ENCODE results near the gene GRB7. TPM values are rescaled to one million over a fixed set of nuclear protein-coding genes. Genes with fewer than 3 reads are reported as not detected.

GRB7 gene
- total and polyA plus RNA-seq, 2 of the 4 experiments (the other 2 are of a cell fraction), result 0.18 to 0.36 TPM

GRCh38 chr17:39757931-39758873 is 20.5 kb downstream of the GRB7 start:
- Histone ChIP-seq H3K56ac (ENCODE audit: extremely low read depth, insufficient read depth, low read length) (no peak overlapping the region), H3K9ac (ENCODE audit: low read depth, low read length) (no peak overlapping the region), H3K18ac (ENCODE audit: low read depth, low read length) (no peak overlapping the region), H4K20me1 (ENCODE audit: insufficient read depth, low read length) (no peaks in the 10 kb centered on the region), H4K91ac (ENCODE audit: insufficient read depth, low read depth, low read length) (no peak overlapping the region), H3K79me1 (ENCODE audit: low read depth in 1 of 2, low read length in 2 of 2) (no peaks in the 10 kb centered on the region), H3K4me3 (ENCODE audit: insufficient read depth, low read depth, low read length) (no peak overlapping the region), H2AK5ac (ENCODE audit: low read depth, low read length) (no peak overlapping the region), H3K4me1 (ENCODE audit: control insufficient read depth, insufficient read depth, low read length) (peaks cover 4% of the 10 kb centered on the region), H3K27ac (ENCODE audit: insufficient read depth, low read length) (no peak overlapping the region), H2AFZ (replicated peaks; ENCODE audit: low read length, poor library complexity) (peak overlapping the region; percentile 54), H2BK20ac (ENCODE audit: low read depth, low read length) (no peak overlapping the region), H3K14ac (replicated peaks; ENCODE audit: low read depth, low read length) (no peak overlapping the region), H3K27me3 (ENCODE audit: control insufficient read depth, insufficient read depth, low read length) (peaks cover 24% of the 10 kb centered on the region), H4K8ac (ENCODE audit: low read depth in 2 of 2, low read length in 2 of 2) (no peak overlapping the region), H4K5ac (ENCODE audit: low read depth, low read length) (no peak overlapping the region), H3K9me1 (ENCODE audit: insufficient read depth, low read length) (no peaks in the 10 kb centered on the region; the same call in 1 of the 2 replicates), H3K4me2 (ENCODE audit: low read depth, low read length) (no peak overlapping the region), H2BK15ac (ENCODE audit: low read depth, low read length) (no peak overlapping the region), H3K36me3 (ENCODE audit: control insufficient read depth, insufficient read depth, low read length) (no peaks in the 10 kb centered on the region), H3K23ac (ENCODE audit: low read depth, low read length) (no peak overlapping the region), H2BK5ac (ENCODE audit: low read depth, low read length, poor library complexity, severe bottlenecking) (no peak overlapping the region), H2BK120ac (ENCODE audit: low read depth, low read length) (no peak overlapping the region), H3K9me3 (ENCODE audit: control insufficient read depth, insufficient read depth, low read length) (no peaks in the 10 kb centered on the region), H2AK9ac (replicated peaks; ENCODE audit: low read depth, low read length, poor library complexity) (no peak overlapping the region), H3K4ac (ENCODE audit: low read depth, low read length) (no peak overlapping the region)
- in situ Hi-C loops (cut with MboI; ENCODE audit: low sequenced_read_pairs), result no loop called here
- no peak for TF ChIP-seq NFE2L2 (IDR thresholded peaks at IDR 0.05; ENCODE audit: low read depth, low read length)
- TF ChIP-seq RAD21 (IDR thresholded peaks at IDR 0.05; ENCODE audit: low read length), result no peak
- no peak for TF ChIP-seq MXI1 (IDR thresholded peaks at IDR 0.05; ENCODE audit: borderline replicate concordance, low read depth, low read length)
- TF ChIP-seq MAFK (IDR thresholded peaks at IDR 0.05; ENCODE audit: low read depth, low read length), result no peak
- no peak for TF ChIP-seq CEBPB (IDR thresholded peaks at IDR 0.05; ENCODE audit: low read depth, low read length)
- no peak for TF ChIP-seq BHLHE40 (IDR thresholded peaks at IDR 0.05; ENCODE audit: low read depth, low read length)
- TF ChIP-seq ELK1 (IDR thresholded peaks at IDR 0.05; ENCODE audit: borderline replicate concordance, low read depth, low read length), result no peak
- TF ChIP-seq CHD1 (IDR thresholded peaks at IDR 0.05; ENCODE audit: low read depth, low read length), result no peak
- TF ChIP-seq RFX5 (IDR thresholded peaks at IDR 0.05; ENCODE audit: low read depth, low read length), result no peak
- no peak for TF ChIP-seq FOS (IDR thresholded peaks at IDR 0.05; ENCODE audit: low read depth, low read length)
- TF ChIP-seq SMC3 (IDR thresholded peaks at IDR 0.05; ENCODE audit: low read depth, low read length), result no peak
- TF ChIP-seq MAZ (IDR thresholded peaks at IDR 0.05; ENCODE audit: borderline replicate concordance, low read depth, low read length), result no peak
- TF ChIP-seq POLR2A (IDR thresholded peaks at IDR 0.05; ENCODE audit: low read depth, low read length), result no peak
- TF ChIP-seq CTCF (conservative IDR thresholded peaks at IDR 0.05; ENCODE audit: low read depth, low read length), result no peak
- no peak for TF ChIP-seq USF2 (IDR thresholded peaks at IDR 0.05; ENCODE audit: low read depth, low read length)
- no TSS peak for BruUV-seq (replicated peaks)
- CTCF ChIA-PET, result no interaction called here
- ATAC-seq (ENCODE audit: low read depth), result no peak
- intact Hi-C loops (cut with micrococcal nuclease), result no loop called here
- dilution Hi-C loops (cut with HindIII; ENCODE audit: low sequenced_read_pairs, unreplicated experiment), result no loop called here
- no peak for DNase-seq
- no CpG with 5 or more reads among the region's 12 CpGs for WGBS, 2 experiments (ENCODE audit: extremely low coverage in 2 of 2, insufficient read length in 1 of 2)
- POLR2A ChIA-PET (ENCODE audit: unreplicated experiment), result no interaction called here

Measured in IMR-90 (cell line).